ENCODE results near the gene CLIP2.
"Not testable (repeated sequence)": the region's sequence is repeated elsewhere in the genome, so short reads cannot be mapped to it uniquely, and the experiment has no call there.

CLIP2 gene

DNA sequence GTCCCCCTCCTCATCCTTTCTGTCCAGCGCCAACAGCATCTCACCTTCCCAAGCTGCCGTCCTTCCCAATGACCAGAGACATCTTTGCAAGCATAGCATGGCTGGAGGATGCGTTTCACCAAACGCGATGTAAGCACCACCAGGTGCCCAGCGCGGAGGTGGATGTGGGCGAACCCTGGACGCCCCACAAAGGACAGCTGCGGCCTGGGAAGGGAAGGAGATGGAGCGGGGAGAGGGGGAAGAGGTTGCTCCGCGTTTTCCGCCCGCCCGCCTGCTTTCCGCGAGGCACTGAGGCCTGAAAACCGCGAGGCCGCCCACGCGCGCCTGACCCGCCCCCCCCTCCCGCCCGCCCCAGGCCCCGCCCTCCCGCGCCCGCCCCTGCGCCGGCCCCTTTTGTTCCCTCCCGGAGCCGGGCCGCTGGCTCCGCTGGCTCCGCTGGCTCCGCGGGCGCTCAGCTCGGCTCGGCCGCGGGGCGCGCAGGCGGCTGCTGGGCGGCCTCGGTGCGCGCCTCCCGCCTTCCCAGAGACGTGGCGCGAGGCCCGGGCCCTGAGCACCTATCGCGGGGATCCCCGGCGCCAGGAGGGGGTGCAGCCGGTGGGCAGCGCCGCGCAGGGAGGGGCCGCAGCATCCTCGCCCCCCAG is at the start of gene CLIP2:
TSS of gene CLIP2 (plus strand) at position 390 of the 641 bp plus-strand sequence. CDS start 28,140 bp downstream, outside the sequence.
- FAIRE-seq = no peak

DNA sequence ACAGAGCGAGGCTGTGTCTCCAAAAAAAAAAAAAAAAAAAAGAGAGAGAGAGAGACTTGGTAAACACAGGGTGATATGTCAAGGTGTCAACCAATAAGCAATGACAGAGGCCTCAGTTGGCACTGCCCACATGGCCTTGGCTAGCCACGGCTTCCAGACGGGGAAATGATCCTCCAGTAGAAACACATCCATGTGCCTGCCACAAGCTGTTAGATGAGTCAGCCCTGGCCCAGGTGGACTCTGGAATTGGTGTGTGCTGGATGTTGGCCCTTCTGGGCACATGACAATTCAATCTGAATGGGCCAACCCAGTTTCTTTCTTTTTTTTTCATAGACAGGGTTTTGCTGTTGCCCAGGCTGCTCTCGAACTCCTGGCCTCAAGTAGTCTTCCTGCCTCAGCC is 48.7 kb upstream of the CLIP2 start:
- no peak for FAIRE-seq

DNA sequence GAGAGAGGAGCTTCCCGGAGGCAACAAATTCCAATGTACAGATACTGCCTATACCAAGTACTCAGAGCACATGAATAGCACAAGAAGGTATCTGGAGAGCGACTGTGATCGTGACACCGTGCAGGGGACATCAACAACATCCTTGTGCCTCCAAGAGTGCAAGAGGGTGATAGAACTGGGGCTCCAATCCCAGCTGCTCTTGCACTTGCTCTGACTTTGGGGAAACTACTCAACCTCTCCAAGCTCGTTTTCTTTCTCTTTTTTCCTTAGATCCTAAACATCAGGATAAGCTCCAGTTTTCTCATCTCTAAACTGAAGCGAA is 47.1 kb upstream of the CLIP2 start:
- no peak for FAIRE-seq

DNA sequence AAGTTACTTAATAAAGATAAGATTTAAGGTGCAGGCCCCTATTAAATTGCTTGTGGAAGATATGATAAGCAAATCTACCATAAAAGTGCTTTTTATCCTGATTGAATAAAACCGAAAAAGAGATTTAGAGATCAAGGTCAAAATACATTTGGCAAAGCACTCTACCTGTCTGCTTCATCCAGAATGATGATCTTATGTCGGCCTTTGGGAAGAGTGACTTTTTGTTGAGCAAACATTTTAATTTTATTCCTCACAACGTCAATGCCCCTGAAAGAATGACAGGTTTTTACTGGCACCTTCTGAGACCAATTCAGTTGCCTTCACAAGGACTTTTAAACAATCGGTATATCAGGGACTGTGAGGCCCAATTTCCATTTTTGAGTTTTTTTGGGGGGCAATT is 42.7 kb upstream of the CLIP2 start:
- FAIRE-seq = no peak

DNA sequence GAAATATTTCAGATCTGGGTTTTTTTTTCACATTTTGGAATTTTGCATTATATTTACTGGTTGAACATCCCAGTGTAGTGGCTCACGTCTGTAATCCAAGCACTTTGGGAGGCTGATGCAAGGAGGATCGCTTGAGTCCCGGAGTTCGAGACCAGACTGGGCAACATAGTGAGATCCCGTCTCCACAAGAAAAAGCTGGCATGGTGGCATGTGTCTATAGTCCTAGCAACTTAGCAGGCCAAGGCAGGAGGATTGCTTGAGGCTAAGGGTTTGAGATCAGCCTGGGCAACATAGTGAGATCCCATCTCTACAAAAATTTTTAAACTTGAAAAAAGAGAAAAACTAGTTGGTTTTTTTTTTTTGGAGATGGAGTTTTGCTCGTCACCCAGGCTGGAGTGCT is 41.1 kb upstream of the CLIP2 start:
- FAIRE-seq = no peak

DNA sequence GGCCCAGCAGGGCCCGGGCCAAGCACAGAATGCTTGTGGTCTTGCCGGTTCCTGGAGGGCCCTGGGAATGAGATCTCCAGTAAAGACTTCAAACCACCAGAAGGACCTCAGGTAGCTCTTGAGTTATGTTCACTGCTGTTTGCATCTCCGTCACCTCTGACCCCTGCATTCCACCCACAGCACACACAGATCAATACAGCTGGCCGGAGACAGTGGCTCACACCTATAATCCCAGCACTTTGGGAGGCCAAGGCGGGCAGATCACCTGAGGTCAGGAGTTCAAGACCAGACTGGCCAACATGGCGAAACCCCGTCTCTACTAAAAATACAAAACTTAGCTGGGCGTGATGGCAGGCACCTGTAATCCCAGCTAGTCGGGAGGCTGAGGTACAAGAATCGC is 40.1 kb upstream of the CLIP2 start:
- not testable (repeated sequence) for FAIRE-seq

DNA sequence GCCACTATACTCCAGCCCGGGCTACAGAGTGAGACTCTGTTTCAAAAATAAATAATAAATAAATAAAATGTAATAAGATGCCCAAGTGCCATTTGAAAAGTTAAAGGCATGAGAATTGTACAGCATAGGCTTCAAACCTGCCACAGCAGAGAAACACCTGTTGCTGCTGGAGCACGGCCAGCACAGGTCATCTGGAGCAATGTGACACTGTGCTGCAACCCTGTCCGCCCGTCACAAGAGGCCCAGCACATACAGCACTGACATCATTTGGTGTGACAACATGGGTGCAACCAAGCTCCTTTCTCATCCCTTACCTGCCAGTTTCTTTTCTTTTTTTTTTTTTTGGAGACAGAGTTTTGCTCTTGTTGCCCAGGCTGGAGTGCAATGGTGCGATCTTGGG is 36.3 kb upstream of the CLIP2 start:
- FAIRE-seq = no peak

DNA sequence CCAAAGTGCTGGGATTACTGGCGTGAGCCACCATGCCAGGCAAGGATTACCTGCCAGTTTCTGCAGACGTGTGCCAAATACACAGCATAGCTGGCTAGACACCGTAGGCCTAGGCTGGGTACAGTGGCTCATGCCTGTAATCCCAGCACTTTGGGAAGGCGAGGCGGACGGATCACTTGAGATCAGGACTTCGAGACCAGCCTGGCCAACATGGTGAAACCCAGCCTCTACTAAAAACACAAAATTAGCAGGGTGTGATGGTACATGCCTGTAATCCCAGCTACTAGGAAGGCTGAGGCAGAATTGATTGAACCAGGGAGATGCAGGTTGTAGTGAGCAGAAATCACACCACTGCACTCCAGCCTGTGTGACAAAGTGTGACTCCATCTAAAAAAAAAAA is 35.9 kb upstream of the CLIP2 start:
- FAIRE-seq = no peak

DNA sequence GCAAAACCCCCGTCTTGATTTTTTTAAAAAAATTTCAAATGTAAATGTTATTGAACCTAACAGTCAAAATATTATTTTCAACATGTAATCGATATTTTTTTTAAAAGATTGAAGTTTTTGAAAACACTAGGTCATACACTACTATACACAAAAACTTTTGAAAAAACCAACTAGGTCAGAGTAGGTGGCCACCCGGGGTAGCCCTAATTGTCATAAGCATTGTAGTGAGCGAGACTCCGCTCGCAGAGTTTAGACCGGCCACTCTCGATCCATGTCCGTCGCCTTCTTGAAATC is 35.4 kb upstream of the CLIP2 start:
- FAIRE-seq = no peak

DNA sequence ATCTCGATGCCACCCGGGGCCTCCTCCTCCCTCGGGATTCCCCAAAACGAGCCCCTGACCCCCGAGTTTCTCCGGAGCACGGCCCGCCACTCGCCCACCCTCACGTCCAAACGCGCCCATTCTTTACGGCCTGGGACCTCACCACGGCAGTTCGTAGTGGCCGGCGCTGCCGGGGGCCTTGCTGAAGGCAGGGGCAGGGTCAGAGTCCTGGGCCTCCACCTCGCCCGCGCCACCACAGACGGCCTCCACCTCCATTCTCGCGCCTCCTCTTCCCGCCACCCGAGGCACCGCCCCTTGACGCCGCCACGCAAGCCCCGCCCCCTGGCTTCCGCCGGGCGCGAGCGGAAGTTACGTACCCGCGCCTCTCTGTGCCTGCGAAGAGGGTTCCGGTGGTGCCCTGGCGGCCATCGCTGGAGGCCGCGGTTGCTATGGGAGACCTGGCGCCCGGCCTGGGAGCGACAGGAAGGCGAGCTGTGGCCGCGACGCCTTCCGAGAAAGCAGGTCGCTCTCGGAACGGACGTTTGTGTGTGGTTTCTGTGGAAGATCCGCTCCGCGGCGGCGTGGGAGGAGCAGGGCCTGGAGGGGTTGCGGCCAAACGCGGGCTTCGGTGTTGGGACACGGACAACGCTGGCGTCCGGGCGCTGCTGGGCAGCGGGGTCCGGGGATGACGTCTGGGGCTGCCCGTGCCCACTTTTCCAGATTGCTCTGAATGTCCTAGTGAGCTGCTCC is 34.9 kb upstream of the CLIP2 start, which contains the start of gene RFC2:
TSS of gene RFC2 (minus strand) at position 271 of the 729 bp plus-strand sequence. CDS start at position 255, 16 bp downstream.
- peak; percentile 41 for FAIRE-seq

DNA sequence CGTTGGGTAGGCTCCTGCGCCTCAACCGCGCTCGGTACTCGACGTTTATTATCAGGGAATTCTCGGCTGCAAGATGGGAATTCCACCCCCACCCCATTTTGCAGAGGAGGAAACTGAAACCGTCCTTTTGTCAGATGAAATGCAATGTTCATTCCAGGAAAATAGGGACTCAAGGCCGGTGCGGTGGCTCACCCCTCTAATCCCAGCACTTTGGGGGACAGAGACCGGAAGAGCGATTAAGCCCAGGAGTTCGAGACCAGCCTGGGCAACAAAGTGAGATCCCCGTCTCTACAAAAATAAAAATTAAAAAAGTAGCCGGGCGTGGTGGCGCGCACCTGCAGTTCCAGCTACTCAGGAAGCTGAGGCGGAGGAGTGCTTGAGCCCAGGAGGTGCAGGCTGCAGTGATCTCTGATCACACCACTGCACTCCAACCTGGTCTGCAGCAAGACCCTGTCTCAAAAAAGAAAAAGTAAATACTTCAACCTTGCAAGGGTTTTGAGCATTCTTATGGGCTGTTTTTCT is 34.3 kb upstream of the CLIP2 start:
- FAIRE-seq = no peak

DNA sequence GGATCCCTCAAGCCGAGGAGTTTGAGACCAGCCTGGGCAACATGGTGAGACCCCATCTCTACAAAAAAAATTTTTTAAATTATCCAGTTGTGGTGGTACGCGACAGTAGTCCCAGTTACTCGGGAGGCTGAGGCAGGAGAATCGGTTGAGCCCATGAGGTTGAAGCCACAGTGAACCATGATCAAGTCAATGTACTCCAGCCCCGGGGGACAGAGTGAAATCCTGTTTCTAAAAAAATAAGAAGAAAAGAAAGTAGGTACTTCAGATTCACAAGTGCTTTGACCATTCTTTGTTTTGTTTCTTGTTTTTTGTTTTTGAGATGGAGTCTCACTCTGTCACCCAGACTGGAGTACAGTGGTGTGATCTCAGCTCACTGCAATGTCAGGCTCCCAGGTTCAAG is 33.7 kb upstream of the CLIP2 start:
- not testable (repeated sequence) for FAIRE-seq

DNA sequence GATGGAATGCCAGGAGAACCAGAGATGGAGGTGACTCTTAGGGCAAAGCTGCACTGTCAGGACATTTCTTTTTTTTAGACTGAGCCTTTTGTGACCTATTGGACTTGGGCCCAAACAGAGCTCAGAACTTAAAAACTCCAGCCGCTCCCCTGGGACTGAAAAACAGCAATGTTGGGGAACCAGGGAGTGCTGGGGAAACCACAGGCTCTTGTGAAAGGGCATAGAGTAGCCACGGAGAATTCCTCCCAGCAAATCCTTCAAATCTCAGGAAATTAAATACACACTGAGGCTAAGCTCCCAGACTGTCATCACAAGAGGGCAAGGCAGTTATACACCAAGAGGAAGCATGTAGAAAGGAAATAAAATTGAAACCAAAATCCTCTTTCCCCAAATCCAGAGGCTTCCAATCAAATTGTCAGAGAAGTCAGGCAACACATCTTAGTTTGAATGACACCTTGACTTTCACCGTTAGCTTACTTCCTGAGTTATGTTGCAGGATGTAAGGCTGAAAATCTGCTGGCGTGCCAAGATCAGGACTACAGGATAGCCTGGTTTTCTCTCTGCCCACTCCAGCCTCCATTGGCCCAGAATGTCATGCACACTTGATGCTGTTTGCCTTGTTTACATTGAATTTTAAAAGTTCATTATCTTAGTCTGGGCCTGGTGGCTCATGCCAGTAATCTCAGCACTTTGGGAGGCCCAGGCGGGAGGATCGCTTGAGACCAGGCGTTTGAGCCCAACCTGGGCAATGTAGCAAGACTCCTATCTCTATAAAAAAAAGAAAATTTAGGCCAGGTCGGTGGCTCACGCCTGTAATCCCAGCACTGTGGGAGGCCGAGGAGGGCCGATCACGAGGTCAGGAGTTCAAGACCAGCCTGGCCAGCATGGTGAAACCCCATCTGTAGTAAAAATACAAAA is 32.5 kb upstream of the CLIP2 start:
- no peak for FAIRE-seq

DNA sequence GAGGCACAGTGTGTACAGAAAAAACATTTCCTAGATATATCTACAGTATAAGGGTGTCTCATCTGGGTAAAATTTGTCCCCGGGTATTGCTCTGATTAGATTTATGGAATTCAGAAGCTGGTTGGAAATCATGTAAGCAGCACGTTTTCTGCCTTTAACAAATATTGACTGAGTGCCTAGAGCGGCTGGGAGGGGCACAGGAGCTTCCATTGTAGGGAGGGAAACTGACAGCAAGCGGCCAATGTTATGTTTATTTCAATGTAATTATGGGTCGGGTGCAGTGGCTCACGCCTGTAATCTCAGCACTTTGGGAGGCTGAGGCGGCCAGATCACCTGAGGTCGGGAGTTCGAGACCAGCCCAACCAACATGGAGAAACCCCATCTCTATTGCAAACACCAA is 30.6 kb upstream of the CLIP2 start:
- no peak for FAIRE-seq

DNA sequence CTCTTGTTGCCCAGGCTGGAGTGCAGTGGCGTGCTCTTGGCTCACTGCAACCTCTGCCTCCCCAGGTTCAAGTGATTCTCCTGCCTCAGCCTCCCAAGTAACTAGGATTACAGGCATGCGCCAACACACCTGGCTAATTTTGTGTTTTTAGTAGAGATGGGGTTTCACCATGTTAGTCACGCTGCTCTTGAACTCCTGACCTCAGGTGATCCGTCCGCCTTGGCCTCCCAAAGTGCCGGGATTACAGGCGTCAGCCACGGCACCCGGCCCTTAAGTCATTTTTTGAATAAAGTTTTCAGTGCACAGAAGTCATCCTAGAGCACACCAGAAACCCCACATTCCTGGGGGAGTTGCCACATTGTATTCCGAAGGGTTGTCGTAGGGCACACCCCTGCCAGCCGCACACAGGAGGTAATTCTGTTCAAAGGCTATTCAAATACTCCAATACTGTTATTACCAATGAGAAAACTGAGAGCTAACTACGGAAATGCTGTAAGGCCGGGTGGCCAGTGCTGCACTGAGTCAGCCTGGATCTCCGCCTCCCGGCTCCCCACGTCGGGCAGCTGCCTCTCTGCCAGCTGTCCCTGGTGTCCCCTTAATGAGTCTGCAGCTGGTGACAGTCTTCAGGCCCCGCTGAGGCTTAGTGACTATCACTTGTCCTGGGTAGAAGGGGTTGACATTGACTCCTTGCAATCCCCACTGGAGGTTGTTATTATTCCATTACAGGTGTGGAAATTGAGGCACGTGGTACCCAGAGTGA is 26.4 kb upstream of the CLIP2 start:
- no peak for FAIRE-seq

DNA sequence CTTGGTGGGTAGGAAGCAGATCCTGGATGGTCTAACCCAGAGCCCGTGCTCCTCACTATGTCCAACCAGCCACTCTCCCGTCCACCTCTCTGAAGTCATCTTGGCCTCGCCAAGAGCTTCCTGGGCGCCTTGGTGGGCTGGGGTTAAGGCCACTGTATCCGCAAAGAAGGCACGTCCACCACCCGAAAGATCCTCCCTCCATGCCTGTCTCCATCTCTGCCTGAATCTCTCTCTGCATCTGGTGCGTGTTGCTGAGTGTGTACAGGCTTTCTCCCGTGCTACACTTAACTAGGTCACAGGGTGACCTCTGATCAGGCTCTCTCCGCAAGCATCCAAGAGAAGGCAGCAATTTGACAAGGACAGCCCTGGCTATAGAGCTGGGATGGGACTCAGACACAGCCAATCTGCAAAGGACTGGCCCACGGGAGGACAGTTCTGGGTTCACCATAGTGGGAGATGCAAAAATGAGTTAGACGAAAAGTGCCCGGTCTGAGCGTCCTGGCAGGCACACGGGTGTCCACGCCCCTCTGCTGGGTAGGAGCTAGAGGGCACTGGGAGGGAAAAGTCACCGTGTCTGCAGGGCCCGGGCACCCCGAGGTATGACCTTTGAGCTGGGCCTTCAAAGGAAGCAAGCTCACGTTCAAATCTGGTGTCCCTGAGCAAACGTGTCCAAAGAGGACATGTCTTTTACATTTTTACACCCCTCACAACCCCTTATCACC is 25.6 kb upstream of the CLIP2 start:
- no peak for FAIRE-seq

DNA sequence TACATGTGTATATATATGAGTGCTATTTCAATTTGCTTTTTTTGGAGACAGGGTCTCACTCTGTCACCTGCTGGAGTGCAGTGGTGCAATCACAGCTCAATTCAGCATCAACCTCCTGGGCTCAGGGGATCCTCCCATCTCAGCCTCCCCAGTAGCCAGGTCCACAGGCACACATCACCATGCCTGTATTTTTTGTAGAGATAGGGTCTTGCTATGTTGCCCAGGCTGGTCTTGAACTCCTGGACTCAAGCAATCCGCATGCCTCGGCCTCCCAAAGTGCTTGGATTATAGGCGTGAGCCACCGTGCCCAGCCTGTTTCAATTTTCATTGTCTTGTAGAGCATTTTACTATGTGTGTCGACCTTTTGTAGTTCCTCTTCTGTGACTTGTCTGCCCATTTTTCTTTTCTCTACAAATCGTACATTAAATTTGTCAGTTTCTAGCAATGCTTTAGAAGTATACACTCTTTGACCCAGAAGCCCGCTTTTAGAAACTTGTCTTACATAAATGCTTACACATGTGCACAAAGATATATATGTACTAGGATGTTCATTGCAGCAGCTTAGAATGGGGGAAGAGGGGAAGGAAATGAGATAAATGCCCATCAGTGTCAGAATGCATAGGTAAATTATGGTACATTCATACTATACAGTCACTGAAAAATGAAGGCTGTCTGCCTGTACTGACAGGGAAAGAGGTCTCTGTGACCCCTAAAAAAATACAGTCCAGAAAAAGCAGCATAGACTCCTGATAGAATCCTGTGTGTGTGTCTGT is 22.8 kb upstream of the CLIP2 start:
- no peak for FAIRE-seq

DNA sequence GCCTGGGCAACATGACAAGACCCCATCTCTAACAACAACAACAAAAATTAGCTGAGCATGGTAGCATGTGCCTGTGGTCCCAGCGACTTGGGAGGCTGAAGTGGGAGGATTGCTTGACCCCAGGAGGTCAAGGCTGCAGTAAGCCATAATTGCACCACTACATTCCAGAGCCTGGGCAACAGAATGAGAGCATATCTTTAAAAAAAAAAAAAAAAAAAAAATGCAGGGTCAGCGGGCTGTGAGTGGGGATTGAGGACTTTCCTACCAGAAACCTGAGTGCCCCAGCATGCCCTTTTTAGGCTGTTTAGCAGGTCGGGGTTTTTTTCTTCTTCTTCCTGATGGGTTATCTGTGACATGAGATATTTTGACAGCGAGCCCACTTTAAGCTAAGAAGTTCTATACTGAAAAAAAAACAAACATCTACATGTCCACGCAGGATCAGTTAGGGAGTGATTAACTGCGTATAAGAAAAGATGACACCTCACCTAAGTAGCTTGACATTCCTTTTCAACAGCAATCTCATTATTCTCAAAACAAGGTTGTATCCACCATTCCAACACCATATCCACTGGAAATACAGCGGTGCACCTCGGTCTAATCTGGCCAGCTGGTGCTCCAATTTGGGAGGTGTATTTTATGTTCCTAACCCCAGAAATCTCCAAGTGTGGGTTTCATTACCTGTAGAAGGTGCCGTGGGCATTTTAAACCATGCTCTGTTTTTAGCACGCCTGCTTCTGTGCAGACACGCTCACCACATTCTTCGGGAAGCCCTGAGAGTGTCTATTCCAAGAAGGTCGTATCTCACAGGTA is 21.2 kb upstream of the CLIP2 start:
- FAIRE-seq = no peak

DNA sequence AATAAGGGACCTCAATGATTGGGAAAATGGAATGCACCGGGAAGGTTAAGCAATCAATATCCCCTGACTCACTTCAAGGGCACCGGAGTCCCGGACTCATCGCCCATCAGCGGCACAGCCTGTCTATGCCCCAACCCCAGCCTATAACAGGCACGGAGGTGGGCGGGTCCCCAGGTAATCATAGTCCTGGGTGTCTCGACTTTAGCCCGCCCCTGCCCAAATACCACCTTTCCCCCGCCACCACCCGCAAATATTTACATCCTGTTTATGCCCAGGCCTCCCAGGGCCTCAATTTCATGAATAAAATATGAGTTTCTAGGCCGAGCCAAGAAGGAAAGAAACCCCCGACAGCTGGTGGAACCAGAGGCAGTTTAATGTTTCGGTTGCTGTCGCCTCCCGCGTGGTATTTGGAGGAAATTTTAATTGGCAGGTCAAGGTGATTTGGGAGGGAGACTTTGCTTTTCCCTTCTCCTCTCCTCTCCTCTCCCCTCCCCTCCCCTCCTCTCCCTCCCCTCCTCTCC is 19.4 kb upstream of the CLIP2 start:
- no peak for FAIRE-seq

DNA sequence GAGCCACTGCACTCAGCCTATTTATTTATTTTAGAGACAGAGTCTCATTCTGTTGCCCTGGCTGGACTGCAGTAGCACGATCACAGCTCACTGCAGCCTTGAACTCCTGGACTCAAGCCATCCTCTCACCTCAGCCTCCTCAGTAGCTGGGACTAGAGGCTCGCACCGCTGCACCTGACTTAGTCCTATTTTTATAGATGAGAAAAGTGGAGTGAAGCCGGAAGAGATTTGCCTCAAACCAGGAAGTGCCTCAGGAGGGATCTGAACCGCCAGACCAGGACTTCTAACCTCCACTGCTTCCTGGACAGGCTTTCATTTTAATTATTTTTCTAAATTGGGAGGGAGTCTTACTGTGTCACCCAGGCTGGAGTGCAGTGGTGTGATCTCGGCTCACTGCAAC is 17.5 kb upstream of the CLIP2 start:
- no peak for FAIRE-seq
